ENCODE measurements around the gene AQP9.
"Not testable (repeated sequence)": the region's sequence is repeated elsewhere in the genome, so short reads cannot be mapped to it uniquely, and the experiment has no call there.

Gene AQP9, protein sequence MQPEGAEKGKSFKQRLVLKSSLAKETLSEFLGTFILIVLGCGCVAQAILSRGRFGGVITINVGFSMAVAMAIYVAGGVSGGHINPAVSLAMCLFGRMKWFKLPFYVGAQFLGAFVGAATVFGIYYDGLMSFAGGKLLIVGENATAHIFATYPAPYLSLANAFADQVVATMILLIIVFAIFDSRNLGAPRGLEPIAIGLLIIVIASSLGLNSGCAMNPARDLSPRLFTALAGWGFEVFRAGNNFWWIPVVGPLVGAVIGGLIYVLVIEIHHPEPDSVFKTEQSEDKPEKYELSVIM

GRCh38 chr15:58138106-58138505 is at the start of gene AQP9:
Gene AQP9 (plus strand): TSS chr15:58138381. CDS start chr15:58138566, 185 bp downstream.
- DNase-seq = no peak

- no peak for DNase-seq
Observed at GRCh38 chr15:58095415-58095814, 42.8 kb upstream of the AQP9 start.

DNA sequence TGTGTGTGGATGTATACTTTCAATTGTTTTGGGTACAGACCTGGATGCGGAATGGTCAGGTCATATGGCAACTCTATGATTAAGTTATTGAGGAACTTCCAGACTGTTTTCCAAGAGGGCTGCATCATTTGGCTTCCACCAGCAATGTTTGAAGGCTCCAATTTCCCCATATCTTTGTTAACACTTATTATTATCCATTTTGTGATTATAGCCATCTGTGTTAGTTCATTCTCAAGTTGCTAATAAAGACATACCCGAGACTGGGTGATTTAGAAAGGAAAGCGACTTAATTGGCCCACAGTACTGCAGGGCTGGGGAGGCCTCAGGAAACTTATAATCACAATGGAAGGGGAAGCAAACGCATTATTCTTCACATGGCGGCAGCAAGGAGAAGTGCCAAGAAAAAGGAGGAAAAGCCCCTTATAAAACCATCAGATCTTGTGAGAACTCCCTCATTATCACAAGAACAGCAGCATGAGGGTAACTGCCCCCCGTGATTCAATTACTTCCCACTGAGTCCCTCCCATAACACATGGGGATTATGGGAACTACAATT is 41.6 kb upstream of the AQP9 start:
- DNase-seq = no peak

DNA sequence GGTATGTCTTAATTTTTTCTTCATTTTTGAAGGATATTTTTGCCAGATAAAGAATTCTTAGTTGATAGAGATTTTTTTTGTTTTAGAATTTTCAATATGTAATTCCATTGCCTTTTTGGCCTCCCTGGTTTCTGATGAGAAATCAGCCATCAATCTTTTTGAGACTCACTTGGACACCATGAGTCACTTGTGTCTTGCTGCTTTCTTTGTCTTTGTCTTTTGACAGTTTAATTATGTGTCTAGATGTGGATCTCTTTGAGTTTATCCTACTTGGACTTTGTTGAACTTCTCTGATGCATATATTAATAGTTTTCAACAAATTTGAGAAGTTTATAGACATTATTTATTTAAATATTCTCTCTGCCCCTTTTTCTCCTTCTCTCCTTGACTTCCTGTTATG is 34.7 kb upstream of the AQP9 start:
- DNase-seq = no peak

- no peak for DNase-seq
Observed at GRCh38 chr15:58108117-58108516, 30.1 kb upstream of the AQP9 start.

DNA sequence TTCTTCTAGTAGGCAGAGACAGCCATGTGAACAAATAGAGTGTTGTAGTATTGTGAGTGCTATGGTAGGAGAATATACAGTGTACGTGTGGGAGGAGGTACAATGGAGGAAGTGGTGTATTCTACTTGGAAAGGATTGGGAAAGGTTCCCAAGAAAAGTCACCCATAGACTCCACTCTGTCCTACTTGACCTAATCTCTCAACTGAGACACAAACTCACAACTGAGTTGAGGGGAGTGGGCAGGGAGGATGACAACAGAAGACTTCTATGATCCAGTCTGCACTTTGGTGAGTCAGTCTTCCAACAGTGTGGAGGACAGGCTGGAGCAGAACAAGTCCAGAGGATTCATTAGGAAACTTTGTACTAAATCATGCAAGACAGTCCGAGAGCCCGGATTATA is 28.8 kb upstream of the AQP9 start:
- no peak for DNase-seq

DNA sequence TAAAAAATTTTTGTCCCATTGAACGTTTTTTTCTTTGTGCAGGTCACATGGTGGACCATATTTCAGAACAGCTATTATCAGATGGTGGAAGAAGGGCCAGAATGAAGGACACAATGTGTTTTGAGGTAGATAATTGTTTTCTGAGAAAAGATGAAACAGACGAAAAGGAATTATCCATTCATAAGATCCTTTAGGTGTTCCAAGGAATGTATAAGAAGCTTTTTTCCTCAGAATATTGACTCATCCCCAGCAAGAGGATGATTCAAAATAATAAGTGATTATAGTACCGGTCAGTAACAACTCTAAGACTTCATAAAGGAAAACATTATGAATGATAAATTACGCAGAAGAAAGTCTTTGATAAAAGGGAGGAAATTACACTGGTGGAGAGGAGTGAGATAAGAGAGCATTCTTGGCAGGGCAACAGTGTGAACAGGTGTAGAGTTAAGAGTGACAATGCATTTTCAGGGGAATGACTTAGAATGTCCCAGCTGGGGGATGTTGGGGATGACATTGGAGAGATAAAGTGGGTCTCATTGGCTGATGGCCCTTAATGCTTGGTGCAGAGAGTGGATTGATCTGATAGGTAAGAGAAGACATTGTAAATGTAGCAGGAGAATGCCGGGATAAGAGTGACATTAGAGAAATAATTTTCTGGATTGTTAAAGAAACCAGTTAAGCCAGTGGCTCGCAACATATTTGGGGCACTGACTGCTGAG is 27.0 kb upstream of the AQP9 start:
- DNase-seq = no peak

GRCh38 chr15:58111718-58112104 is 26.5 kb upstream of the AQP9 start:
- DNase-seq = no peak

- not testable (repeated sequence) for DNase-seq
Observed at GRCh38 chr15:58113358-58113757, 24.8 kb upstream of the AQP9 start.

DNA sequence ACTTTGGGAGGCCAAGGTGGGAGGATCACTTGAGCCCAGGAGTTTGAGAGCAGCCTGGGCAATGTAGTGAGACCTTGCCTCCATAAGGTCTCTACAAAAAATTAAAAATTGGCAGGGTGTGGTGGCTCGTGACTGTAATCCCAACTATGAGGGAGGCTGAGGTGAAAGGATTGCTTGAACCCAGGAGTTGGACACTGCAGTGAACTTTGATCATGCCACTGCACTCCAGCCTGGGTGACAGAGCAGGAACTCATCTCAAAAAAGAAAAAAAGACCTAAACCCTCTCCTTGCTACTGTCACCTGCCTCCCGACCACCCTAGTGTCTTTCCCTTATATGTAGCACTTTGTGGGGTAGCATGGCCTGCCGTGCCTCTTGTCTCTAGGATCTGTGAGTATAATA is 23.8 kb upstream of the AQP9 start:
- no peak for DNase-seq

DNA sequence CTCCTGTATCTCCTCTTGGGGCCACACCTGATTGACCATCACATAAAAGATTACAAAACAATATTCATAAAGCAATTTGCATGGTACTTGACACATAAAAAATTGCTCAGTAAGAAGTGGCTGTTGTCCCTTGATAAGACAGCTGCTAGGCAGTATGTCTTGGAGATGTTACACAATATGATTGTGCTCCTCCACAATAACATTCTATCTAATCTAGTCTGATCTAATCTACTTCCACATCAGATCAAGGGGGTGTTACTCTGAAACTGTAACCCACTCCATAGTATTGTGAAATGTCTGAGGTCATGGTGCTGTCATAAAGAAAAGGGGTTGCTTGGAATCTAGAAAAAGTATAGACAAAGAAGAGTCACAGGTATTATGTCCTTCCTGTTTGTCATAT is 23.4 kb upstream of the AQP9 start:
- DNase-seq = no peak

DNA sequence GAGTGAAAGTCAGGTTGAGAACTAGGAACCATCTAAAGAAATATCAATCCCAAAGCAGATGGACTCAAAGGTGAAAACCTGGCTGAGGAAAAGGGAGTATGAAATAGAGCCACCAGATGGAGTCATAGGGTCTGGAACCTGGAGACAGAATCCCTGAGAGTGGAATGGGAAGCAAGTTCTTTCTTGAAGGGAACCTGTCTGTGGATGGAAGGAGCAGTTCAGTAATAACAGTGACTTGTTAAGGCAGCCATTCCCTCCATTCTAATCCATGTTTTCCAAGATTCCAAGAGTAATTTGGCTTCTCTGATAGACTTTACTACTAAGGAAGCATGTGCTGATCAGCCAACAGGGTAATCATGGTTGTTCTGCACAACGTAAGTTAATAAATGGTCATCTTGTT is 22.5 kb upstream of the AQP9 start:
- DNase-seq = no peak

GRCh38 chr15:58117619-58118018 is 20.6 kb upstream of the AQP9 start:
- no peak for DNase-seq

- DNase-seq = no peak
Observed at GRCh38 chr15:58118272-58118671, 19.9 kb upstream of the AQP9 start.

- no peak for DNase-seq
Observed at GRCh38 chr15:58119016-58119415, 19.2 kb upstream of the AQP9 start.

GRCh38 chr15:58124585-58124984 is 13.6 kb upstream of the AQP9 start:
- DNase-seq = no peak

DNA sequence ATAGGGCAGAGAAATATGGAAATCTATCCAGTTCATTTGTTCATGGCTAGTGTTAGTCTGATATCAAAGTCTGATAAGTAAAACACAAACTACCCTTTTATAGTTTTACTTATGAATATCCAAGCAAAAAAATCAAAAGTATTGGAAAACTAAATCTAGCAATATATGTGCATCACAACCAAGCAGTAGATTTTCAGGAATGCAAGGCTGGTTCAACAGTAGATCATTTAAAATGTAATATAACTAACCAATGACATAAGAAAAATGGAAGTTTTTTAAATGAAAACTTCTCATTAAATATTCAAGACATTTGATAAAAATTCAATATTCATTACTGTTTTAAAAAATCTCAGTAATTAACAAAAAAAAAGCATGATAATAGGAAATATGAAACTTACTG is 12.8 kb upstream of the AQP9 start:
- no peak for DNase-seq

GRCh38 chr15:58134886-58135285 is 3.3 kb upstream of the AQP9 start:
- DNase-seq = no peak

DNA sequence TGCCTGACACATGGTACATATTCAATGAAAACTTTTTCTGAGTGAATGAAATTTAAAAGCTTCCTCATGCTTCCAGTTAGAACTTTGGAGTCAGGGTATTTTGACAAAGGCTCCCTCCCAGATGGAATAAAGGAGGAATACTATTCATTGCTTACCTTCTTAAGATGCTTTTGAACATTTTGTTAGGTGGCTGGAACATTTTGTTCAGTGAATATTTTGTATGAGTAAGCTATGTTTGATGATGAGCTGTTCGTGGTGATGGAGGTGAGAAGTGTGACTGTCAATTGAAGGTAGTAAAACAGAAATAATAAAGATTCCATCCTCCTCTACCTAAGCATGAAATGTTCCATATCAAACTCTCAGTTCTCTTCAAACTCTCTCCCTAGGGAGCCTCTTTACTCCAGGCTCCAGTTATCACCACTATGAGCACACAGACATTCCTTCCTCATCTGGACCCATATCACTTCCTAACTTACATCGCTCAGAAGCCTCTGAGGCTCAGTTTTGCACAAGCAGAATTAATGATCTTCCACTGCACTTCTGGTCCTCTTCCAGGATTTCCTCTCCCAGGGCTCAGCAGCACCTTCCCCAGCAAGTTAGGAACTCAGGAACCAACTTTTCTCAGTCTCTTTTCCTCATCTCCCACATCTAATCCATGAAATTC is 2.5 kb upstream of the AQP9 start:
- no peak for DNase-seq

DNA sequence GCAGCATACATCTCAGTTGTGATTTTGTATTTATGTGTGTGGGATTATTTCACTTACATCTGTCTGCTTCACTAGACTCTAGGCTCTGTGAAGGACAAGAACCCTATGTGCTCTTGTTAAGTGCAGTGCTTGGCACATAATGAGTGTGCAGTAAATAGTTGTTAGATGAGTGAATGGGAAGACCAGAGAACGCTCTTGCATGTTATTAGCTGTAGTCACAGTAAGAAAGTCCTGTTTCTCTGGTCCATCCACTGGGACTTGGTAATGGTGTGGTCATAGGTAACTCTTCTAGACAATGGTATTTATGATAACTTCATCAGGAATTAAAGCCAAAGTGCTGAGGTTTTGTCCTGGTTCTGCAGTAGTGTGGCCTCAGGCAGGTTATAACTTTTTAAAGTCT is 1.4 kb upstream of the AQP9 start:
- no peak for DNase-seq

GRCh38 chr15:58137686-58138085 is 495 bp upstream of the AQP9 start:
- DNase-seq = no peak

- no peak for DNase-seq
Observed at GRCh38 chr15:58139276-58139988, 1.3 kb downstream of the AQP9 start.

GRCh38 chr15:58139989-58140522 is 1.9 kb downstream of the AQP9 start:
- DNase-seq = no peak

All from cortex of kidney (tissue), 1 donor.